Measurements from ENCODE around the gene B4GALT7. TPM values are rescaled to one million over a fixed set of nuclear protein-coding genes. Genes with fewer than 3 reads are reported as not detected.

B4GALT7 gene
- total RNA-seq, 1 experiment from 2014 or later: 26.3 TPM

GRCh38 chr5:177595026-177595585, 4.8 kb upstream of the B4GALT7 start:
- no peak overlapping the region for H3K4me3 Mint-ChIP-seq
- H2BK12ac ChIP-seq (ENCODE audit: insufficient read length, low read depth, low read length): no peak overlapping the region
- peaks cover 6% of the 10 kb centered on the region for H3K23me2 ChIP-seq (ENCODE audit: insufficient read length, low read depth, low read length, poor library complexity, severe bottlenecking)
- no peak overlapping the region for H3K18ac ChIP-seq (ENCODE audit: insufficient read length, low read depth, low read length)
- H3K9me3 ChIP-seq (ENCODE audit: control insufficient read depth, low read depth, low read length): no peaks in the 10 kb centered on the region
- no peak overlapping the region for H3K9ac ChIP-seq (ENCODE audit: extremely low read depth, insufficient read length, low read length)
- H3K23ac ChIP-seq (ENCODE audit: insufficient read length, low read depth, low read length): no peak overlapping the region
- H3K79me1 ChIP-seq (ENCODE audit: insufficient read depth, low read depth, low read length, poor library complexity, severe bottlenecking): no peaks in the 10 kb centered on the region
- H2AFZ ChIP-seq (ENCODE audit: low read length): no peak overlapping the region
- H3K9me3 Mint-ChIP-seq: no peaks in the 10 kb centered on the region; a peak in 1 of 5 replicates
- H3T11ph ChIP-seq (ENCODE audit: low read length): no peak overlapping the region
- DNase-seq: no peak
- no peaks in the 10 kb centered on the region for H3K79me2 ChIP-seq (ENCODE audit: insufficient read depth, low read length)
- no peak overlapping the region for H3K27ac ChIP-seq (ENCODE audit: insufficient read length, low read depth, low read length)
- H2AK5ac ChIP-seq (ENCODE audit: insufficient read length, low read length): no peak overlapping the region
- H3K27ac Mint-ChIP-seq: no peak overlapping the region
- H3K27me3 ChIP-seq (ENCODE audit: insufficient read depth, low read length): no peaks in the 10 kb centered on the region
- TF ChIP-seq CTCF (conservative IDR thresholded peaks at IDR 0.05): no peak
- peaks cover 7 to 12% of the 10 kb centered on the region in 2 experiments for H3K4me1 Mint-ChIP-seq
- no peak overlapping the region for H2BK5ac ChIP-seq (ENCODE audit: insufficient read length, low read length)
- no peak overlapping the region for H2BK20ac ChIP-seq (ENCODE audit: low read depth, low read length, poor library complexity, severe bottlenecking)
- WGBS (ENCODE audit: extremely low coverage, insufficient read length, low lambda C conversion rate): no CpG with 5 or more reads among the region's 8 CpGs
- peaks cover 16% of the 10 kb centered on the region for H3K27me3 Mint-ChIP-seq (ENCODE audit: low read depth)
- H4K20me1 ChIP-seq (ENCODE audit: control insufficient read depth, insufficient read depth, insufficient read length): no peaks in the 10 kb centered on the region
- H2BK120ac ChIP-seq (ENCODE audit: low read depth, low read length, poor library complexity, severe bottlenecking): no peak overlapping the region
- no peak overlapping the region for H4K8ac ChIP-seq (replicated peaks; ENCODE audit: insufficient read length, low read depth, low read length)
- peaks cover 25 to 46% (median 39%) of the 10 kb centered on the region in 3 experiments for H3K36me3 Mint-ChIP-seq (ENCODE audit: insufficient read depth in 1 of 3, low read depth in 3 of 3)
- H3K4me1 ChIP-seq (ENCODE audit: insufficient read depth, low read length): no peaks in the 10 kb centered on the region
- H4K5ac ChIP-seq (ENCODE audit: insufficient read length, low read depth, low read length): no peak overlapping the region
- H3K56ac ChIP-seq (ENCODE audit: insufficient read length, low read depth, low read length): no peak overlapping the region
- H2BK15ac ChIP-seq (ENCODE audit: low read depth, low read length): no peak overlapping the region
- no peak overlapping the region for H4K91ac ChIP-seq (ENCODE audit: insufficient read length, low read depth, low read length)
- H3K14ac ChIP-seq (ENCODE audit: insufficient read depth, low read length): no peak overlapping the region
- H3K4me2 ChIP-seq (ENCODE audit: insufficient read depth, insufficient read length, low read length): no peak overlapping the region
- no peak overlapping the region for H3K4ac ChIP-seq (ENCODE audit: low read depth, low read length)
